NCI-H524 treated with DMSO at 0.1 percent for 48 hours (cell line): ENCODE measurements around the gene SLC9A9.

ENCODE experiments used
- DNase-seq: peaks from one replicate; lab custom pipeline; 2025; lab: John Stamatoyannopoulos, UW

SLC9A9 gene

GRCh38 chr3:143358155-143358792 is 490.0 kb downstream of the SLC9A9 start:
- DNase-seq = no peak

- DNase-seq = no peak
Observed at GRCh38 chr3:143357700-143358099, 490.6 kb downstream of the SLC9A9 start.

DNA sequence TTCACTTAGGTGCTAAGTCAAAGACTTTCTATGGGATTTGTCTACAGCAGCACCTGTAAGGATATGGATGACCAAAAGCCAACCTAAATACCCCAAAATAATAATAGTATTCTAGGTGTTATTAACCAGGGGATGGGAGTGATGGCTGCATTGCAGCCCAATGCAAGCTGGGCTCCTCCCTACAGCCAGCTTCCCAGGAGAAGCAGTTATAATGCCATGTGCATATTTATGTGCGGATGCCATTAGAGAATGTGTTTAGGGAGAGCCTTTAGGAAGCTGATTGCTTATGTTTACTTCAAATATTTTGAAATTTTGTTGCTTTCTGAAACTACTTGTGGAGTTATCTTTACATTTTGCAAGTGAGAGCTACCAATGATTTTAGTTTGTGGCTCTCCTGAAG is 491.4 kb downstream of the SLC9A9 start:
- DNase-seq = no peak

DNA sequence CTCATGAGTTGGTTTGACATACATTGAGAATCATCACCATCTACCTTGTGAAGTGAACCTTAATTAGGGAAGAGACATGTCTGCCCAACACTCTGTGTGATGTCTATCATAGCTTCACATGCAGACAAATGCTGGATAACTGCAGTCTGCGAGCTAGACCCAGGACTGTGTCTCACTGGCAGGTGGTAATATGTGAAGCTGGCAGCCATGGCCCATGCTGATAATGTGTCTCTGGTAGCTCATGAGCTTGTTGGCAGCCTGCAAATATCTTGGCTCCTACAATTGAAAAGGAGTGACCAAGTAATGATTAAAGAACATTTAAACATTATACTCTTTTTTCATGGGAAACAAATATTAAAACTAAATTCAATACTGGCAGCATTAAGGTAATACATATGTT is 493.9 kb downstream of the SLC9A9 start:
- DNase-seq = no peak

- DNase-seq = no peak
Observed at GRCh38 chr3:143352850-143353550, 495.3 kb downstream of the SLC9A9 start.

DNA sequence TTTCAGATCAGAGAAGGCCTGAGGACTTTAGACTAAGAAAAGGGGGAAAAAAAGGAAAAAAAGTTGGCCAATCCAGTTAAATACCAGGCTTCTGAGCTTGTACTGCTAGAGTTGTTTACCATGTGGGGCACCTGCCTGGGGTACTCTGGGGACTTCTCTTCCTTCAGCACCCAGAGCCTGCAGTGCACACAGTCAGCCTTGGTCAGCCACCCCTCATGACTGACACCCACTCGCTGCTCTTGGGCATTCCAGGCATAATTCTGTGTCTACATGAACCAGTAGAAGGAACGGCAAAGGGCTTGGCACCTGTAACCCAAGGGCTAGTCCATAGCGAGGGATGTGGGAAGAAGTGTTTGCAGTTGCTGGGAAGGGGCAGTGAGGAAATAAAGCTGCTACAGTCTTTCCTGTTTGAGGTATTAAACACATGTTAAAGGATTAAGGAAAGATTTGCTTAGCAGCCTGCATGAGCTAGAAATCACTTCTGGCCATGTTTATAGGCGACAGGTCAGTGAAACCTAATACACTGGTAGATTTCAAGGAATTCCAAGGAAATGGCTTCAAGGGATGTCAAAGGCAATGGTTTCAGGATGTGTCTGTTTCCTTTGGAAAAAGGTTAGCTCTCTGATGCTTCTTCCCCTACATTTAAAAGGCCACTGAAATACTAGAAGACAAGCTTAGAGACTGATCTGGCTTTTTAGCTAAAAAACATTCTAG is 496.2 kb downstream of the SLC9A9 start:
- no peak for DNase-seq

DNA sequence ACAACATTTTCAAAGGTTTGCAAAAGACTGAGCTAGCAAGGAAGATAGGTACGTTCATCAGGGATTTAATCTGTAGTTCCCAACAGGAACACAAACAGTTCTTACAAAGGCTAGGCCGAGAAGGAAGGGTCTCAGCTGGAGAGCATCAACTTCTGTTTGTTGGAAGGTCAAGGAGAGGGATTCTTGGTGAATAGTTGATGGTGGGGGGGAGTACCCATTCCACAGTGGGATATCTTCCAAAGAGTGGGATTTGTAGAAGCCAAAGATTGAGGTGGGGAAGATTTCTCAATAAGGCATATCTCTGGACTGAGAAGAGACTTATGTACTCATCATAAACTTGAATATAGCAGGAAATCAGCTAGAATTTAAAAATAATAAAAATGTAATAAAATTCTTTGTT is 496.9 kb downstream of the SLC9A9 start:
- DNase-seq = no peak

GRCh38 chr3:143349455-143349854 is 498.8 kb downstream of the SLC9A9 start:
- no peak for DNase-seq

GRCh38 chr3:143348486-143349327 is 499.6 kb downstream of the SLC9A9 start:
- no peak for DNase-seq

GRCh38 chr3:143344516-143345165 is 503.6 kb downstream of the SLC9A9 start:
- no peak for DNase-seq

- DNase-seq = no peak
Observed at GRCh38 chr3:143343944-143344343, 504.3 kb downstream of the SLC9A9 start.

- DNase-seq = no peak
Observed at GRCh38 chr3:143343031-143343430, 505.2 kb downstream of the SLC9A9 start.

- DNase-seq = no peak
Observed at GRCh38 chr3:143339451-143339850, 508.8 kb downstream of the SLC9A9 start.

GRCh38 chr3:143337387-143337786 is 510.9 kb downstream of the SLC9A9 start:
- DNase-seq = peak; percentile 95

DNA sequence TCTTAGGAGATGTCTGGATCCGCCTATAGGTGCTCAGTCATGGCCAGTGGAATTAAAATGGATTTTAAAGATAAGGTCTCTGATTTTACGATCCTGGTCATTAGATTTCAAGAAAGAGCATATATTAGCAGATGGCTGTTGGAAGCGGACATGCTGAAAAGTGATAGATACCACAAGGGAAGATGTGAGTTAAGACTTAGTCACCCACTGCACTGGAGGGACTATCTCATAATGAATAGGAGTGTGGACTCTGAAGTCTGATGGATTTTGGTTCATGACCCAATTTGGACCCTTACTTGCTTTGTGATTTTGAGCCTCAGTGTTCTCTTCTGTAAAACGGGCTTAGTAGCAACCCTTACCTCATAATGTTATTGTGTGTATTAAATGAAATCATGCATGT is 514.0 kb downstream of the SLC9A9 start:
- no peak for DNase-seq

- no peak for DNase-seq
Observed at GRCh38 chr3:143333367-143333766, 514.9 kb downstream of the SLC9A9 start.

GRCh38 chr3:143332026-143332425 is 516.2 kb downstream of the SLC9A9 start:
- DNase-seq = no peak

DNA sequence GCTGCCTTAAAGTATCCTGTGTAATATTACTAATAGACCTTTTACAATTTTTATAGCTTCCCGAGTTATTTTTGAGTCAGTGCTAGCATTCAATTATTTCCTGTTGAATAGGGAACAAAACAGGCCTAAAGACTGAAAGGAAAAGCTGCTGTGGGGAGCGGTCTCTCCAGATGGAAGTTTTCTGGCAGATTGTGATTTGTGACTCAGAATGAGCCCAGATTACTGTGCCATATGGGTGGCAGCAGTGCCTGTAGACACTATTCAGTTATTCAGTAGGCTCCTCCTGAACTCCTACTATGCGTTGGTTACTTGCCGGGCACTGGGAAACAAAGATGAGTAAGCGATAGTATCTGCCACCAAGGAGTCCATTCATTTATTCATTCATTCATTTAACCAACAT is 516.9 kb downstream of the SLC9A9 start:
- DNase-seq = peak; percentile 89

DNA sequence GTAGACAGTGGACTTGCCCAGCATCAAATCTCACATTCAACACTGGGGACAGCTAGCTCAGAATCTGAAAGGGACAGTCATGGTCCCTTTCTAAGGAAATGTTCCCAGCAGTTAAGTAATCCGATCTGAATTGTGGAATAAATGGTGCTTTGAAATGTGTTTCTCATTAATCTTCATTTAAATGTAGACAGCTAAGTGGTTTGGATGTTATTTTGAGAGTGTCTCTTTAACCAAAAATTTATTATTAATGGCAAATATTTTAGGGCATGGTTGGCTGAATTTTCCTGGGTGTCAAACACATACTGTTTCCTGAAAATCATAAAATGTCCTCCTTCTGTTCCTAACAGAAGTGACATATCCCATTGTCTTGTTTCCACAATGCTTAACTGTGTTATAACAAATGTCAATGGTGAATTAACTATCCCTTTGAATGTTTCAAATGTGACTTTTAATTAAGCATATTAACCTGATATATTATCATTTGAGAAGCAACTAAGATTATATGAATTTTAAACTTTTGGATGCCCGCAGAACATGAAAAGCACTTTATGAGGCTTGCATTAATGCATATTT is 517.9 kb downstream of the SLC9A9 start:
- peak; percentile 50 for DNase-seq

DNA sequence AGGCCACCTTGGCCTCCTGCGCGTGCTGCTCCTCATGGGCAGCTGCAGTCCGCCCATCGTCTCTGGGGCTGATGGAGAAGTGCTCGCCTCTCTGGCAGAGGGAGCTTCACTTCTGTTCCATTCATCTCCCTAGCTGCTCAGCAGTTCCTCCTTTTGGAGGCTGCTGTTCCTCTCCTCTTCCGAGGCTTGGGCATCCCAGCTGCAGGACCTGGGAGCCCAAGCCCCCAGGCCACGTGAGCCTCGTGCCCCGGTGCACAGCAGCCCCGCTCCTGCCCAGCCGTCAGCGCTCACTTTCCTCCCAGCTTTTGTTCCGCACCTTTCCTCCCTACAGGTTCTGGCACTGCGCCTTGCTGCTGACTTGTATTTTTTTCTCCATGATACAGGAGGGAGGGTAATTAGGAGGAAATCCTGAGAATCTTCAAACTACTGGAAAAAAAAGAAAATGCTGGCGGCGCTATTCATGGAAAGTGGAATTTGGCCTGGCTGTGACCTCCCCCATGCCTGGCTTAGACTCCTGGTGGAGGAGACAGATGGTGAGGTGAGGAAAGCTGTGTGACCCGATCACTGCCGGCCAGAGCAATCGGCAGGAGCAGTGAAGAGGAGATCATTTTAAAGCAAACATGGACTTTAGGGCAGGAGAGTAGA is 518.6 kb downstream of the SLC9A9 start:
- peak; percentile 50 for DNase-seq

- no peak for DNase-seq
Observed at GRCh38 chr3:143328451-143328850, 519.8 kb downstream of the SLC9A9 start.
